HG02943 (cell line): Measurements from ENCODE around the gene PIGS.

Experiments
- ATAC-seq: cut with Tn5 transposase; IDR thresholded peaks from one replicate; pipeline ENCODE4 v1.9.1; 2021; ENCODE audit warnings: mild to moderate bottlenecking, low read depth, moderate library complexity; ENCODE audit not compliant: unreplicated experiment

Gene PIGS

DNA sequence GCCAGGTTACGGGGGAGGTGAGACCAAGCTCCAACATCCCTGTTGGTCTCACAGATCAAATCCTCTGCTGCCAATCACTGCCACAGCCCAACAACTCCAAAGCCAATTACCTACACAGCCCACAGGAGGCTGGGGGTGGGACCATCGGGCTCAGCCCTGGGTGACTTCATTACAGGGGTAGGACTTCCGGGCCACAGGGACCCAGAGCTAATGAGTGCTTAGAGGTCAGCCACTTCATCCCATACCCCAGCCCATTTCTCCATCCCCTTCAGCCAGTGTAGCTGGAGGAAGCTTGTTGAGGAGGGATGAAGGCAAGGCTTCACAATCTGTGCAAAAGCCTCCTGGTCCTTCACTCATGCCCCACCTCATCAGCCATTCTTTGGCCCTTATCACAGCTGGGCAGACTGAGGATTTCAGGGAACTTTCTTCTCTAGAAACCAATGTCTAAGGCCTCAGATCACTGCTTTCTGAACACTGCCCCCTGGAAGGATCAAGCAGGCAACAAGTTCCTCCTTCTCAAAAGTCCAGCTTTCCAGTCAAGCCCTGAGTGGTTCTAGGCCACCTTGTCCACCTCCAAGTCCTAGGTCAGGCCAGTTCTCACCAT is 59.4 kb downstream of the PIGS start:
- ATAC-seq = no peak

DNA sequence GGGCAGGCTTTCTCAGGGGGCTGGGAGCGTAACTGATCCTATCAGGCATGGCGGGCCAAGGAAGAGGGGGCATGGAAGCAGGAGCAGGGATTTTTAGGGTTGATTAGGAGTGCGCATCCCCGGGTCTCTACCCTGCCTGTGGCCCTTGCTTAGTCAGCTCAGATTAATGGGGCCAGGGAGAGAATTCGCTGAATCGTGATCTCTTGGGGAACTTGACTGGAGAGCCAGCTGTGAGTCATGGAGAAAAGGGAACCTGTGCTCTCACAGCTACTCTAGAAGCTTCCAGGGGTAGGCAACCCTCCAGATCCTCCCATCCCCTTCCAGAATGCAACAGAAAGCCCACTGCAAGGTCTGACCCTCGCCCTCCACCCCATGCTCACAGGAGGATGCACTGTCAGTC is 61.5 kb downstream of the PIGS start:
- no peak for ATAC-seq

DNA sequence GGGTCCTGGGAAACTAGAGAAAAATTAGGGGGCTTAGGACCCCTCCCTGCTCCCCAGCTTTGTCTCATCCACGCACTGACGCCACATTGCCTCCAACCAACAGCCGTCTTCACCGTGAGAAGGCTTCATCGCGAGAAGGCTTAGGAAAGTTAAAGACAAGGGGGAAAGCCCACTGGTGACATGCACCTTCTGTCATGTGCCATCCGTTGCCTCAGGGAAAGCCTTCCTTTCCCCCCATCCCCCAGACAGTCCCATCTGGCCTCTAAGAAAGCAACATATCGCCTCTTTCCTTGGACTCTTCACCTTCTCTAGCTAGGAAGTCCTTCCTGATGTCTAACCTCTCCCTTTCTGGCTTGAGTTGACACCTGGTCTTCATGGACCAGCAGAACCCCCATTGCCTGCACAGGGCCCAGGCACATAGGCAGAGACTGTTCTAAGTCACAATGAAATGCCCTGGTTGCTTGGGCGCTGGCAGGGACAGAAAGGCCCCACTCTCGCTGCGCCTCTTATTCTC is 63.1 kb downstream of the PIGS start:
- ATAC-seq = no peak

DNA sequence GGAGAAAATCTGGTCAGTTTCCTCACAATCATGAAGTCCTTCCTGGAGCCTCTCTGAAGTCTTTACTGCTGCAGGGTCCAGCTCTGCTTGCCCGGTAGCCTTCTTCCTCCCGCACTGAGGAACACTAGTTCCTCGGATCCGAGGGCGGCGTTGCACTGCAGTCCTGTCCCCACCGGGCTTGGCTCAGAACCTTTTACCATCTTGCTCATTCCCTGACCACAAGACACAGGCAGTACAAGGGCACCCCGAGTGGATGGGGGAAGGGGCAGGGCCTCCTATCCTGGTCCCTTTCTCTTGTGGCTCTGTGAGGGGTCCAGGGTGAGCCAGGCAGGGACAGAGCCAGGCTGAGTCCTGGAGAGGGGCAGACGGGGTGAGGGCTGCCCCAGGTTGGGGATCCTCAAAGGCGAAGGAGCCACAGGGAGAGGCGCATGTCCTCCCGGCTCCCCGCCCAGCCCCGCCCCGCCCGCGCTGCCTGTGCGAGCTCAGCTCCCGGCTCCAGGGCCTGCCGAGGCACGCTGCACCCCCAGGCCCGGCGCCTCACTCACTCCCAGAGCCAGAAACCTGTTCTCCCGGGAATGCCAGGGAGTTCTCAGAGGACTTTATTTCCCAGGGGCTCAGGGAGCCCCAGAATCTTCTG is 63.6 kb downstream of the PIGS start:
- no peak for ATAC-seq

DNA sequence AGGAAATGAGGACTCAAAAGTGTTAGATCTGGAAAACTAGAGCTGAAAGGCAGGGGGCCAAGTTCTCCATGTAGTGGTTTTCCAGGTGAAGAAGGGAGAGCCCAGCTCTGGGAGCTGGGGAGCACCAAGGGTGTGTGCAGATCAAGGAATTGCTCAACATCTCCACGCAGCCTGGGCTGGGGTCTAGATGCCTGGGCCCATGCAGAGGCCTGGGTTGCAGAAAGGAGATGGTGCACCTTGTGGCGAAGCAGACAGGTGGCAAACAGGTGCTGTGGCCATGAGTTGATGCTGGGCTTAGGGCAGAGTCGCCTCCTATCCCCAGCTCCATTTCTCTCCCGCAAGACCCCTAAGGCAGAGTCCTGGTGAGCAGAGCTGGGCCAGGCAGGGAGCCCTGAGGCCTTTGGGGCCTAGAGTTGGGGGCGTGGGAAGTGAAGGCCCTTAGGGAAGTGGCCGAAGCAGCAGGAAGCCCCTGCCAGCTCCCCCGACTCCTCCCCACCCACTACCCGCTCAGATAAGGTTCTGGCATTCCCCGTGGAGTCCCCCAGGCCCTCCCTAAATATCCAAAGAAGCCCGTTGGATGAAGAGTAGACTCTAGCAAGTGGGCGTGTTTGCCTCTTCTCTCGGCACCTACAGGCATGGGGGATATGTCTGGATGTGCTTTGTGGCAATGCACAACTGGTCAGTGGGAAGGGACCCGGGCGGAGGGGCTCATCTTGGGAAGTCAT is 64.4 kb downstream of the PIGS start:
- ATAC-seq = no peak

DNA sequence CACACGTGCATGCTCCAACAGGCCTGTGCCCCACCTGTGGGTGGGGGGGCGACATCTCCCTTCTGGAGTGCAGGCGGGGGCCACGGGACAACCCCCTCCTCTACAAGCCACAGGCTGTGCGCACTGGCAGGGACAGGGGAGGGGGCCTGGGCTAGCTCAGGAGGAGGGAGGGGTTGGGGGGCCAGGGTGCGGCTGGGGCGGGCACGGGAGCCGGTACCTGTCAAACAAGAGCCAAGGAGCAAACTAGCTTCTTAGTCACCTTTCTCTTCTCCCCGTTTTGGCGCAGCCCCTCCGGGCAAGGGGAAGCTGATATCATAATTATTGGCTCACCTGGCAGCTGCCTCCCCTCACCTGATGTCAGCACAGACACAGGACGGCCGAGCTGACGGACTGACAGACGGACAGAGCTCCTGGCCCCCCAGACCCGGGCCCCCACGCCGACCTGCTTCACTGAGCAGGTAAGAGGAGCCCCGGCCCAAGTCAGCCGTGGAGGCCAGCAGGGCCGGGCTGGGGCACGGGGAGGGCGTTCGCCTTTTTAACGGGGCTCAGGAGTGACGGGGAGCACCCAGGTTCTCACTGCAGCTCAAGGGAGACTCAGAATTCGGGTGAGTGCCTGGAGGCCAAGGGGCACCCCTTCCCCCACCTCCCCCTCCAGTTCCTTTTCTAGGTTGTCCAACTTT is 65.2 kb downstream of the PIGS start, which contains the start of gene FOXN1:
Gene FOXN1 (plus strand): TSS at position 363 of the 680 bp plus-strand sequence. CDS start 17,622 bp downstream, outside the sequence.
- ATAC-seq = no peak

- no peak for ATAC-seq
Measured at GRCh38 chr17:28503420-28503819, 67.9 kb downstream of the PIGS start.
